ENCODE results near the gene HPS1.

DNA sequence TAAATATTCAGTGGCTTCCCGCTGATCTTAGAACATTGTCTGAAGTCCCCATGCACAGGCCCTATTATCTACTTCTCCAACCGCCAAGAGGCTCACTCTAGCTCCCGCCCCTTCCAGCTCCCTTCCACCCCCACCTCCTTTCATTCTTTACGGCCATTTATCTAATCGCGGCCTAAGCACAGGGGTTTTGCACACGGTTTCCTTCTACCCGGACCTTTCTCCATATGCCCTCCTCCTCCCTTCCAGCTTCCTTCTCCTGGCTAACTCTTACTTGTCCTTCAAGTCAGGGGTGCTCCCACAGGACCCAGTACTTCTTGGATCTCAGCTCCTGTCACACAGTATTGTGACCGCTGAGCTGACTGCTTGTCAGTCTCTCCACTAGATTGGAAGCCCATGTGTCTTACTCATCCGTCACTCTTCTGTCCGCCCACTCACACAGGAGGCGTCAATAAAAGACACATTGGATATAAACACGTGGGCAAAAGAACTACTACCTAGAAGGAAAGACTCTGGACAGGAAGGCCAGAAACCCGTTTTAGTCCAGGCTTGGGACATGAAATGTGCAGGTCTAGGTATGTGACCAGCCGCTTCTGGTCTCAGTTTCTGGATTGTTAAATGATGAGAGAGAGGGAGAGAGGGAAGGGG is 20.2 kb upstream of the HPS1 start:
- TF ChIP-seq, protein P1, sequence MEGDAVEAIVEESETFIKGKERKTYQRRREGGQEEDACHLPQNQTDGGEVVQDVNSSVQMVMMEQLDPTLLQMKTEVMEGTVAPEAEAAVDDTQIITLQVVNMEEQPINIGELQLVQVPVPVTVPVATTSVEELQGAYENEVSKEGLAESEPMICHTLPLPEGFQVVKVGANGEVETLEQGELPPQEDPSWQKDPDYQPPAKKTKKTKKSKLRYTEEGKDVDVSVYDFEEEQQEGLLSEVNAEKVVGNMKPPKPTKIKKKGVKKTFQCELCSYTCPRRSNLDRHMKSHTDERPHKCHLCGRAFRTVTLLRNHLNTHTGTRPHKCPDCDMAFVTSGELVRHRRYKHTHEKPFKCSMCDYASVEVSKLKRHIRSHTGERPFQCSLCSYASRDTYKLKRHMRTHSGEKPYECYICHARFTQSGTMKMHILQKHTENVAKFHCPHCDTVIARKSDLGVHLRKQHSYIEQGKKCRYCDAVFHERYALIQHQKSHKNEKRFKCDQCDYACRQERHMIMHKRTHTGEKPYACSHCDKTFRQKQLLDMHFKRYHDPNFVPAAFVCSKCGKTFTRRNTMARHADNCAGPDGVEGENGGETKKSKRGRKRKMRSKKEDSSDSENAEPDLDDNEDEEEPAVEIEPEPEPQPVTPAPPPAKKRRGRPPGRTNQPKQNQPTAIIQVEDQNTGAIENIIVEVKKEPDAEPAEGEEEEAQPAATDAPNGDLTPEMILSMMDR (IDR thresholded peaks at IDR 0.05), result no peak
- TF ChIP-seq POLR2A (IDR thresholded peaks at IDR 0.05), result no peak
